Keratinocyte (primary cell): ENCODE data around the gene ENKUR. TPM values are rescaled to one million over a fixed set of nuclear protein-coding genes. Genes with fewer than 3 reads are reported as not detected.

Experiments
- DNase-seq: peaks from one replicate; pipeline ENCODE4 v3.0.0-alpha.2; 2011; ENCODE audit warnings: low read depth, missing footprints, low spot score
- FAIRE-seq: peaks from 2 replicates; lab custom pipeline; 2011; peaks lifted over from hg19 to GRCh38; lab: Jason Lieb, UNC
- H2AFZ ChIP-seq: 2 replicates; pipeline ENCODE4 v1.6.0; 2012; ENCODE audit warnings: low read length, control low read depth, inconsistent platforms; ENCODE audit not compliant: control insufficient read depth
- H3K27ac ChIP-seq: 2 replicates; pipeline ENCODE4 v1.5.1; 2011; ENCODE audit warnings: low read length; ENCODE audit not compliant: control insufficient read depth, insufficient read depth
- H3K27me3 ChIP-seq: 3 replicates; pipeline ENCODE4 v1.6.0; 2011; ENCODE audit warnings: low read length; ENCODE audit not compliant: control insufficient read depth, insufficient read depth; ENCODE audit errors: extremely low read depth
- H3K36me3 ChIP-seq, 2 experiments: 2 replicates in 1 of 2; 3 replicates in 1 of 2; pipeline ENCODE4 v1.5.1; 2011; ENCODE audit warnings: low read length in 2 of 2, mild to moderate bottlenecking in 1 of 2; ENCODE audit not compliant: control insufficient read depth in 2 of 2, insufficient read depth in 2 of 2; ENCODE audit errors: extremely low read depth in 1 of 2
- H3K4me1 ChIP-seq: 3 replicates; pipeline ENCODE4 v1.5.1; 2011; ENCODE audit warnings: low read length; ENCODE audit not compliant: control insufficient read depth, insufficient read depth; ENCODE audit errors: extremely low read depth
- H3K4me2 ChIP-seq: 3 replicates; pipeline ENCODE4 v1.6.0; 2011; ENCODE audit warnings: low read depth, low read length; ENCODE audit not compliant: control insufficient read depth, insufficient read depth; ENCODE audit errors: extremely low read depth
- H3K4me3 ChIP-seq, 3 experiments: fragments of 200-600 bp in 1 of 3; sonication (generic) in 1 of 3; 2 replicates in 2 of 3; 3 replicates in 1 of 3; pipeline ENCODE4 v1.5.1; 2011 to 2016; ENCODE audit warnings: low read length in 3 of 3, mild to moderate bottlenecking in 3 of 3, control low read depth in 2 of 3, inconsistent platforms in 1 of 3, low read depth in 1 of 3, mixed read lengths in 1 of 3, mixed run types in 1 of 3, moderate library complexity in 1 of 3; ENCODE audit not compliant: control insufficient read depth in 2 of 3, insufficient read depth in 2 of 3; ENCODE audit errors: extremely low read depth in 1 of 3
- H3K79me2 ChIP-seq: 2 replicates; pipeline ENCODE4 v1.6.0; 2012; ENCODE audit warnings: low read length; ENCODE audit not compliant: control insufficient read depth, insufficient read depth
- H3K9ac ChIP-seq: 3 replicates; pipeline ENCODE4 v1.6.0; 2011; ENCODE audit warnings: low read length; ENCODE audit not compliant: control insufficient read depth, insufficient read depth; ENCODE audit errors: extremely low read depth
- H3K9me1 ChIP-seq: 3 replicates; pipeline ENCODE4 v1.6.0; 2011; ENCODE audit warnings: low read length; ENCODE audit not compliant: control insufficient read depth, insufficient read depth; ENCODE audit errors: extremely low read depth
- H3K9me3 ChIP-seq: 2 replicates; pipeline ENCODE4 v1.5.1; 2012; ENCODE audit warnings: low read depth, low read length; ENCODE audit not compliant: control insufficient read depth
- H4K20me1 ChIP-seq: 3 replicates; pipeline ENCODE4 v1.6.0; 2011; ENCODE audit warnings: low read length; ENCODE audit not compliant: control insufficient read depth, insufficient read depth; ENCODE audit errors: extremely low read depth
- EZH2 ChIP-seq: IDR thresholded peaks from one replicate; pipeline ENCODE4 v1.6.1; 2012; ENCODE audit warnings: inconsistent platforms, mild to moderate bottlenecking, low read length, moderate library complexity
- dilution Hi-C: fragments of 300-500 bp; cut with MboI; formaldehyde crosslinking; loops from one replicate; pipeline ENCODE4 v1.7.0; 2020; ENCODE audit warnings: low sequenced_read_pairs; ENCODE audit not compliant: extremely low pct_ligation_motif_present
- polyA plus RNA-seq, 5 experiments: library from polyadenylated mRNA; depleted of rRNA in 3 of 5; stranded (reverse) in 3 of 5; stranded (forward) in 1 of 5; unstranded in 1 of 5; fragments of >200 nt; gene quantifications; 1 replicate in 1 of 5; 2 replicates in 3 of 5; 3 replicates in 1 of 5; pipeline versions ENCODE4 v1.2.1 to v1.2.3, GENCODE V29; 2011 to 2012; ENCODE audit warnings: missing spikeins in 2 of 5, low read depth in 1 of 5, low replicate concordance in 1 of 5
- TF ChIP-seq, protein P1 (sequence below), 3 experiments: IDR thresholded peaks in 1 of 3; conservative IDR thresholded peaks in 1 of 3; optimal IDR thresholded peaks in 1 of 3; 2 replicates in 2 of 3; 3 replicates in 1 of 3; pipeline versions ENCODE3 to v1.5.1; 2011; ENCODE audit warnings: low read length in 3 of 3, mild to moderate bottlenecking in 3 of 3, moderate library complexity in 2 of 3, control low read depth in 1 of 3, inconsistent platforms in 1 of 3; ENCODE audit not compliant: insufficient read depth in 2 of 3; ENCODE audit errors: extremely low read depth in 1 of 3

The ENKUR gene
- polyA plus RNA-seq, 1 donor (not counting 4 experiments of a cell fraction or from before 2014, with no cell fraction given), result 0.03 TPM

DNA sequence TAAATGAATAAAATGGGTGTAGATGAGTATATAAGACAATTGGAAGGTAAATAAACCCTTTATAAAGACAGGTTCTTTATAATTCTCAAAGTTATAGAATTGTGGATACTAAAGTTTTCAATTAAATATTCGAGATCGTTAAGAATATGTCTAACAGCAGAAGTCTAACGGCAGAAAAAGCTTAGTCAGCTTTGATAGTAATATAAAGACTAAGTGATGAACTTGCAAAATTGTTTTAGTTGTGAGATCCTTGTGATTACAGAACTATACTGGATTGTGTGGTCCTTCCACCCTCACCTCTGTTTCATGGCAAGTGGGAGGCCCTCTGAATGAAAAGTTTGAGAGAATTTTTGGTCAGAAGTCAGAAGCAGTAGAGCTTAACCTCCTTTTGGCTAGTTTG is 2.7 kb upstream of the ENKUR start:
- no peaks in the 10 kb centered on the region for H3K9me1 ChIP-seq
- FAIRE-seq, result no peak
- no peaks in the 10 kb centered on the region for H3K27me3 ChIP-seq
- no peak for DNase-seq
- H3K79me2 ChIP-seq, result no peaks in the 10 kb centered on the region
- no peak overlapping the region for H3K27ac ChIP-seq
- no peaks in the 10 kb centered on the region for H4K20me1 ChIP-seq
- H3K36me3 ChIP-seq, result no peaks in the 10 kb centered on the region
- TF ChIP-seq EZH2, result no peak
- H2AFZ ChIP-seq, result no peak overlapping the region
- H3K9ac ChIP-seq, result no peak overlapping the region
- no peak overlapping the region for H3K4me3 ChIP-seq
- dilution Hi-C loops, result no loop called here
- H3K4me1 ChIP-seq, result peaks cover 14% of the 10 kb centered on the region
- no peaks in the 10 kb centered on the region for H3K9me3 ChIP-seq
- H3K4me2 ChIP-seq, result no peak overlapping the region

- H3K79me2 ChIP-seq, result no peaks in the 10 kb centered on the region
- H3K36me3 ChIP-seq, result no peaks in the 10 kb centered on the region
- peak overlapping the region; percentile 98 for H3K4me2 ChIP-seq
- H3K9ac ChIP-seq, result peak overlapping the region; percentile 88
- H3K9me3 ChIP-seq, result no peaks in the 10 kb centered on the region
- no peaks in the 10 kb centered on the region for H3K27me3 ChIP-seq
- TF ChIP-seq, protein P1, sequence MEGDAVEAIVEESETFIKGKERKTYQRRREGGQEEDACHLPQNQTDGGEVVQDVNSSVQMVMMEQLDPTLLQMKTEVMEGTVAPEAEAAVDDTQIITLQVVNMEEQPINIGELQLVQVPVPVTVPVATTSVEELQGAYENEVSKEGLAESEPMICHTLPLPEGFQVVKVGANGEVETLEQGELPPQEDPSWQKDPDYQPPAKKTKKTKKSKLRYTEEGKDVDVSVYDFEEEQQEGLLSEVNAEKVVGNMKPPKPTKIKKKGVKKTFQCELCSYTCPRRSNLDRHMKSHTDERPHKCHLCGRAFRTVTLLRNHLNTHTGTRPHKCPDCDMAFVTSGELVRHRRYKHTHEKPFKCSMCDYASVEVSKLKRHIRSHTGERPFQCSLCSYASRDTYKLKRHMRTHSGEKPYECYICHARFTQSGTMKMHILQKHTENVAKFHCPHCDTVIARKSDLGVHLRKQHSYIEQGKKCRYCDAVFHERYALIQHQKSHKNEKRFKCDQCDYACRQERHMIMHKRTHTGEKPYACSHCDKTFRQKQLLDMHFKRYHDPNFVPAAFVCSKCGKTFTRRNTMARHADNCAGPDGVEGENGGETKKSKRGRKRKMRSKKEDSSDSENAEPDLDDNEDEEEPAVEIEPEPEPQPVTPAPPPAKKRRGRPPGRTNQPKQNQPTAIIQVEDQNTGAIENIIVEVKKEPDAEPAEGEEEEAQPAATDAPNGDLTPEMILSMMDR (optimal IDR thresholded peaks at IDR 0.05 in 1 of 3, IDR thresholded peaks at IDR 0.05 in 1 of 3, conservative IDR thresholded peaks at IDR 0.05 in 1 of 3; ENCODE audit: extremely low read depth in 1 of 3, insufficient read depth in 2 of 3, low read length in 3 of 3), result no peak
- no peak for TF ChIP-seq EZH2
- FAIRE-seq (no peak), DNase-seq (no peak)
- H3K9me1 ChIP-seq, result no peaks in the 10 kb centered on the region
- peak overlapping the region; percentile 94 for H3K27ac ChIP-seq
- dilution Hi-C loops, result no loop called here
- H3K4me3 ChIP-seq, result peak overlapping the region in 2 of 3 experiments; percentile 82 to 83
- peaks cover 14% of the 10 kb centered on the region for H3K4me1 ChIP-seq
- no peaks in the 10 kb centered on the region for H4K20me1 ChIP-seq
- H2AFZ ChIP-seq, result no peak overlapping the region
Observed at GRCh38 chr10:25017661-25018060, 1.7 kb upstream of the ENKUR start.

- Histone ChIP-seq H3K27ac (peak overlapping the region; percentile 94), H4K20me1 (no peaks in the 10 kb centered on the region), H3K9ac (peak overlapping the region; percentile 88), H3K4me2 (peak overlapping the region; percentile 98), H3K9me1 (no peaks in the 10 kb centered on the region), H2AFZ (peak overlapping the region; percentile 89), H3K4me1 (peaks cover 14% of the 10 kb centered on the region), H3K9me3 (no peaks in the 10 kb centered on the region), H3K27me3 (no peaks in the 10 kb centered on the region), H3K36me3 (no peaks in the 10 kb centered on the region), H3K4me3 (peak overlapping the region; percentile 53 to 83 (median 82)), H3K79me2 (no peaks in the 10 kb centered on the region)
- dilution Hi-C loops, result no loop called here
- DNase-seq, result no peak
- TF ChIP-seq, protein P1 (optimal IDR thresholded peaks at IDR 0.05 in 1 of 3, IDR thresholded peaks at IDR 0.05 in 1 of 3, conservative IDR thresholded peaks at IDR 0.05 in 1 of 3; ENCODE audit: extremely low read depth in 1 of 3, insufficient read depth in 2 of 3, low read length in 3 of 3), result no peak
- TF ChIP-seq EZH2, result no peak
- no peak for FAIRE-seq
Observed at GRCh38 chr10:25017154-25017590, 1.2 kb upstream of the ENKUR start.
